Measurements from ENCODE around the gene LSS. TPM values are rescaled to one million over a fixed set of nuclear protein-coding genes. Genes with fewer than 3 reads are reported as not detected.
A peak's percentile ranks its signal among the peaks of the same experiment; 100 is the strongest.

Gene LSS
- total and polyA plus RNA-seq, 2 of the 8 experiments (the other 6 are each of a cell fraction or from before 2014, with no cell fraction given), result 96.1 to 123 TPM

- DNase-seq (ENCODE audit: low read depth in 1 of 2, low spot score in 2 of 2), result no peak
- Histone ChIP-seq H4K8ac (ENCODE audit: extremely low read depth, insufficient read depth, low read length) (no peak overlapping the region), H2BK15ac (ENCODE audit: low read length) (no peak overlapping the region), H2AK5ac (ENCODE audit: low read depth, low read length) (no peak overlapping the region), H4K20me1 (replicated peaks in 1 of 2; ENCODE audit: control insufficient read depth in 1 of 2, insufficient read depth in 2 of 2, low read length in 2 of 2) (peaks cover 3 to 4% of the 10 kb centered on the region in 2 experiments), H3K14ac (ENCODE audit: insufficient read length) (no peak overlapping the region), H4K91ac (replicated peaks; ENCODE audit: insufficient read length, low read length) (no peak overlapping the region), H3K79me2 (ENCODE audit: control insufficient read depth in 1 of 2, insufficient read depth in 2 of 2, low read length in 2 of 2) (0 out of 4 replicates have a peak, but pooled peaks cover 0 to 8% of the 10 kb centered on the region in 2 experiments), H3K4me3 (ENCODE audit: extremely low read depth in 1 of 4, insufficient read depth in 2 of 4, low read depth in 3 of 4, low read length in 4 of 4) (no peak overlapping the region), H3K18ac (ENCODE audit: extremely low read depth, low read length) (no peak overlapping the region), H3K23me2 (ENCODE audit: low read depth, low read length) (no peaks in the 10 kb centered on the region; the same call in 1 of the 2 replicates), H3K36me3 (ENCODE audit: control insufficient read depth in 2 of 4, insufficient read depth in 4 of 4, low read length in 3 of 4) (peaks cover 17 to 82% (median 57%) of the 10 kb centered on the region in 4 experiments), H3K4ac (replicated peaks; ENCODE audit: insufficient read length, low read depth, low read length) (no peak overlapping the region), H2BK20ac (ENCODE audit: low read length) (no peak overlapping the region), H3K4me1 (replicated peaks in 1 of 4; ENCODE audit: control insufficient read depth in 3 of 4, insufficient read depth in 4 of 4, low read length in 3 of 4) (peaks cover 0 to 3% (median 1%) of the 10 kb centered on the region in 4 experiments; a peak in 3 of 7 replicates), H3K27me3 (replicated peaks in 1 of 4; ENCODE audit: control insufficient read depth in 3 of 4, extremely low read depth in 1 of 4, insufficient read depth in 3 of 4, low read length in 3 of 4) (peaks cover 0 to 2% (median 0%) of the 10 kb centered on the region in 4 experiments; a peak in 2 of 7 replicates), H3K79me1 (ENCODE audit: low read depth, low read length) (peaks cover 7% of the 10 kb centered on the region; the same call in 1 of the 2 replicates), H3K9me3 (ENCODE audit: insufficient read depth in 2 of 2, low read depth in 1 of 2, low read length in 1 of 2) (peaks cover 13 to 26% of the 10 kb centered on the region in 2 experiments; a peak in 3 of 4 replicates), H3K56ac (replicated peaks; ENCODE audit: insufficient read length, low read depth, low read length) (no peak overlapping the region), H4K5ac (ENCODE audit: insufficient read length, low read depth, low read length) (no peak overlapping the region), H2BK12ac (ENCODE audit: low read depth, low read length) (no peak overlapping the region), H3K4me2 (ENCODE audit: insufficient read depth in 1 of 2, low read depth in 2 of 2, low read length in 2 of 2) (no peak overlapping the region), H3K23ac (ENCODE audit: insufficient read length) (no peak overlapping the region), H2AFZ (ENCODE audit: low read length) (no peak overlapping the region), H3K9ac (replicated peaks in 1 of 4; ENCODE audit: extremely low read depth in 1 of 4, low read depth in 3 of 4, low read length in 3 of 4) (no peak overlapping the region), H2BK5ac (ENCODE audit: low read depth, low read length) (no peak overlapping the region), H2BK120ac (replicated peaks; ENCODE audit: low read depth, low read length) (no peak overlapping the region), H3K27ac (ENCODE audit: low read depth, low read length) (no peak overlapping the region)
- WGBS, 2 experiments (ENCODE audit: extremely low coverage in 1 of 2, insufficient coverage in 1 of 2, insufficient read length in 1 of 2, insufficient replicate concordance in 2 of 2, low coverage in 1 of 2, low lambda C conversion rate in 2 of 2, missing lambda C conversion rate in 1 of 2), result 75% methylated on average over 5 of the region's 5 CpGs; no CpG with 5 or more reads in 1 of the 2 experiments
- ChIA-PET POLR2A (ENCODE audit: partially characterized antibody) (interaction anchor here (0.9 to 1.2 kb wide), 3 partner anchors 9 to 33 kb away, joined by 3 read pairs; no protein-coding TSS in a partner anchor), CTCF (ENCODE audit: partially characterized antibody) (interaction anchor here (1.5 to 1.7 kb wide), 2 partner anchors 9 to 82 kb away, joined by 3 to 4 read pairs; no protein-coding TSS in a partner anchor)
- no peak for FAIRE-seq
- TF ChIP-seq GTF2F1 (IDR thresholded peaks at IDR 0.05; ENCODE audit: borderline replicate concordance, low read depth, low read length), result no peak
- no peak for TF ChIP-seq RXRA (IDR thresholded peaks at IDR 0.05; ENCODE audit: insufficient read depth, low read depth, low read length)
- no peak for TF ChIP-seq KDM1A (IDR thresholded peaks at IDR 0.05; ENCODE audit: borderline replicate concordance, low read length)
- TF ChIP-seq, protein P1, sequence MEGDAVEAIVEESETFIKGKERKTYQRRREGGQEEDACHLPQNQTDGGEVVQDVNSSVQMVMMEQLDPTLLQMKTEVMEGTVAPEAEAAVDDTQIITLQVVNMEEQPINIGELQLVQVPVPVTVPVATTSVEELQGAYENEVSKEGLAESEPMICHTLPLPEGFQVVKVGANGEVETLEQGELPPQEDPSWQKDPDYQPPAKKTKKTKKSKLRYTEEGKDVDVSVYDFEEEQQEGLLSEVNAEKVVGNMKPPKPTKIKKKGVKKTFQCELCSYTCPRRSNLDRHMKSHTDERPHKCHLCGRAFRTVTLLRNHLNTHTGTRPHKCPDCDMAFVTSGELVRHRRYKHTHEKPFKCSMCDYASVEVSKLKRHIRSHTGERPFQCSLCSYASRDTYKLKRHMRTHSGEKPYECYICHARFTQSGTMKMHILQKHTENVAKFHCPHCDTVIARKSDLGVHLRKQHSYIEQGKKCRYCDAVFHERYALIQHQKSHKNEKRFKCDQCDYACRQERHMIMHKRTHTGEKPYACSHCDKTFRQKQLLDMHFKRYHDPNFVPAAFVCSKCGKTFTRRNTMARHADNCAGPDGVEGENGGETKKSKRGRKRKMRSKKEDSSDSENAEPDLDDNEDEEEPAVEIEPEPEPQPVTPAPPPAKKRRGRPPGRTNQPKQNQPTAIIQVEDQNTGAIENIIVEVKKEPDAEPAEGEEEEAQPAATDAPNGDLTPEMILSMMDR (IDR thresholded peaks at IDR 0.05; ENCODE audit: control extremely low read depth in 1 of 3, insufficient read depth in 1 of 3, low read depth in 1 of 3, low read length in 3 of 3), result no peak
- no peak for TF ChIP-seq RBBP5 (IDR thresholded peaks at IDR 0.05; ENCODE audit: borderline replicate concordance, low read depth, low read length)
- 0 out of 3 replicates have a peak, but pooled peaks of 1 of the 2 experiments have one; percentile 13 for TF ChIP-seq POLR2A (IDR thresholded peaks at IDR 0.05; ENCODE audit: control extremely low read depth in 1 of 2, low read depth in 2 of 2, low read length in 2 of 2)
- no peak for TF ChIP-seq ATF3 (IDR thresholded peaks at IDR 0.05; ENCODE audit: insufficient read depth, low read depth, low read length)
These were observed 5.9 kb upstream of the LSS start for GRCh38 chr21:46234436-46234950.

Data from H1 (cell line).